ENCODE results near the gene FGF8.

GRCh38 chr10:101807158-101807557 lies 31.2 kb upstream of the FGF8 start:
- no peak for TF ChIP-seq CTCF (conservative IDR thresholded peaks at IDR 0.05; ENCODE audit: low read depth, low read length)
- TF ChIP-seq EZH2 (IDR thresholded peaks at IDR 0.05; ENCODE audit: borderline replicate concordance, low read depth, low read length, poor library complexity, severe bottlenecking): no peak
